AG09309 (cell line): Measurements from ENCODE around the gene DSC3.
"Not testable (repeated sequence)": the region's sequence is repeated elsewhere in the genome, so short reads cannot be mapped to it uniquely, and the experiment has no call there.

Source experiments
- DNase-seq: peaks from one replicate; pipeline ENCODE4 v3.0.0-alpha.2; 2010; ENCODE audit warnings: low read depth
- H3K4me3 ChIP-seq: 2 replicates; pipeline ENCODE4 v1.5.1; 2011; ENCODE audit warnings: mild to moderate bottlenecking, low read depth, low read length, moderate library complexity; ENCODE audit not compliant: control insufficient read depth
- TF ChIP-seq, protein P1 (sequence below): IDR thresholded peaks from 2 replicates; pipeline ENCODE4 v1.5.1; 2011; ENCODE audit warnings: mild to moderate bottlenecking, low read depth, low read length, inconsistent platforms; ENCODE audit not compliant: insufficient read depth, control insufficient read depth; ENCODE audit errors: missing control alignments

DSC3 gene

GRCh38 chr18:30988440-30988839 lies 54.1 kb downstream of the DSC3 start:
- TF ChIP-seq, protein P1, sequence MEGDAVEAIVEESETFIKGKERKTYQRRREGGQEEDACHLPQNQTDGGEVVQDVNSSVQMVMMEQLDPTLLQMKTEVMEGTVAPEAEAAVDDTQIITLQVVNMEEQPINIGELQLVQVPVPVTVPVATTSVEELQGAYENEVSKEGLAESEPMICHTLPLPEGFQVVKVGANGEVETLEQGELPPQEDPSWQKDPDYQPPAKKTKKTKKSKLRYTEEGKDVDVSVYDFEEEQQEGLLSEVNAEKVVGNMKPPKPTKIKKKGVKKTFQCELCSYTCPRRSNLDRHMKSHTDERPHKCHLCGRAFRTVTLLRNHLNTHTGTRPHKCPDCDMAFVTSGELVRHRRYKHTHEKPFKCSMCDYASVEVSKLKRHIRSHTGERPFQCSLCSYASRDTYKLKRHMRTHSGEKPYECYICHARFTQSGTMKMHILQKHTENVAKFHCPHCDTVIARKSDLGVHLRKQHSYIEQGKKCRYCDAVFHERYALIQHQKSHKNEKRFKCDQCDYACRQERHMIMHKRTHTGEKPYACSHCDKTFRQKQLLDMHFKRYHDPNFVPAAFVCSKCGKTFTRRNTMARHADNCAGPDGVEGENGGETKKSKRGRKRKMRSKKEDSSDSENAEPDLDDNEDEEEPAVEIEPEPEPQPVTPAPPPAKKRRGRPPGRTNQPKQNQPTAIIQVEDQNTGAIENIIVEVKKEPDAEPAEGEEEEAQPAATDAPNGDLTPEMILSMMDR: no peak
- no peak for DNase-seq
- H3K4me3 ChIP-seq: no peak overlapping the region

GRCh38 chr18:30987467-30988241 lies 54.9 kb downstream of the DSC3 start:
- TF ChIP-seq, protein P1: no peak
- no peak overlapping the region for H3K4me3 ChIP-seq
- no peak for DNase-seq

GRCh38 chr18:30985753-30986152 lies 56.8 kb downstream of the DSC3 start:
- TF ChIP-seq, protein P1: no peak
- H3K4me3 ChIP-seq: no peak overlapping the region
- DNase-seq: no peak

- no peak overlapping the region for H3K4me3 ChIP-seq
- DNase-seq: no peak
- TF ChIP-seq, protein P1: no peak
These were observed 60.1 kb downstream of the DSC3 start for GRCh38 chr18:30982285-30982992.

DNA sequence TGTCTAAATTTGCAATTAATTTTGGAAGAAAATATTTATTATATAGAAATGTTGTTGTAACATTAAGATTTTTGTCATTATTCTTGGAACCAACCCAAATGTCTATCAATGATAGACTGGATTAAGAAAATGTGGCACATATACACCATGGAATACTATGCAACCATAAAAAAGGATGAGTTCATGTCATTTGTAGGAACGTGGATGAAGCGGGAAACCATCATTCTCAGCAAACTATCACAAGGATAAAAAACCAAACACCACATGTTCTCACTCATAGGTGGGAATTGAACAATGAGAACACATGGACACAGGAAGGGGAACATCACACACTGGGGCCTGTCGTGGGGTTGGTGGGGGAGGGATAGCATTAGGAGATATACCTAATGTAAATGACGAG lies 64.5 kb downstream of the DSC3 start:
- H3K4me3 ChIP-seq, DNase-seq: not testable (repeated sequence)

GRCh38 chr18:30971338-30971956 lies 71.1 kb downstream of the DSC3 start:
- H3K4me3 ChIP-seq: no peak overlapping the region
- TF ChIP-seq, protein P1: peak; percentile 32
- DNase-seq: no peak

GRCh38 chr18:30970196-30970816 lies 72.2 kb downstream of the DSC3 start:
- no peak overlapping the region for H3K4me3 ChIP-seq
- TF ChIP-seq, protein P1: no peak
- no peak for DNase-seq
